GM23338 (cell line): ENCODE data around the gene LPA.

Experiments used
- EZH2 ChIP-seq: fragments of 200-600 bp; sonication (generic); IDR thresholded peaks from one replicate; pipeline ENCODE4 v1.8.0; 2017; ENCODE audit warnings: antibody characterized with exemption, mild to moderate bottlenecking, low read depth; ENCODE audit not compliant: unreplicated experiment
- POLR2AphosphoS5 ChIP-seq: IDR thresholded peaks from 2 replicates; pipeline ENCODE4 v1.6.1; 2016; ENCODE audit warnings: antibody characterized with exemption, low read depth
- TF ChIP-seq, protein P1 (sequence below), 2 experiments: fragments of 200-600 bp in 1 of 2; sonication (generic) in 1 of 2; conservative IDR thresholded peaks; 2 replicates each; pipeline versions ENCODE4 v1.5.1 to v1.6.1; 2016 to 2017; ENCODE audit warnings: antibody characterized with exemption in 2 of 2, low read depth in 2 of 2, mild to moderate bottlenecking in 2 of 2, moderate library complexity in 1 of 2
- TF ChIP-seq, protein P2 (sequence below): IDR thresholded peaks from 2 replicates; pipeline ENCODE4 v1.6.1; 2016; ENCODE audit warnings: antibody characterized with exemption

DNA sequence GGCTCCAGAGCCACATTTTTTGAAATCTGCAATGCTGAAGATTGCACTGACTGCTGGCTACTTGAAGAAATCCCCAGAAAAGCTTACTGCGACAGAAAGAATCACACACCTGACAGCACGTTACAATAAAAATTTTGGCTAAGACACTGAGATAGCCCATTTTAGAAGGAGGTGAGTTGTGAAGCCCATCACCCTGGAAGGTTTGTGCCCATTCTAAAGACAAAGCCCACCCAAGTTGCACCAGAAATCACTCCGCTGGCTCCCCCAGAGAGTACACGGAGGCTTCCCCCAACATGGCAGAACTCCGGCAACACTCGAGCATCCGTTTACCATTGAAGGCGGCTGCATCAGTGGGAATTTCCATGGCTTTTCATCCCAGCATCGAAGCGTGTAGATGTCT, 29.4 kb downstream of the LPA start:
- no peak for TF ChIP-seq POLR2AphosphoS5
- TF ChIP-seq, protein P1, sequence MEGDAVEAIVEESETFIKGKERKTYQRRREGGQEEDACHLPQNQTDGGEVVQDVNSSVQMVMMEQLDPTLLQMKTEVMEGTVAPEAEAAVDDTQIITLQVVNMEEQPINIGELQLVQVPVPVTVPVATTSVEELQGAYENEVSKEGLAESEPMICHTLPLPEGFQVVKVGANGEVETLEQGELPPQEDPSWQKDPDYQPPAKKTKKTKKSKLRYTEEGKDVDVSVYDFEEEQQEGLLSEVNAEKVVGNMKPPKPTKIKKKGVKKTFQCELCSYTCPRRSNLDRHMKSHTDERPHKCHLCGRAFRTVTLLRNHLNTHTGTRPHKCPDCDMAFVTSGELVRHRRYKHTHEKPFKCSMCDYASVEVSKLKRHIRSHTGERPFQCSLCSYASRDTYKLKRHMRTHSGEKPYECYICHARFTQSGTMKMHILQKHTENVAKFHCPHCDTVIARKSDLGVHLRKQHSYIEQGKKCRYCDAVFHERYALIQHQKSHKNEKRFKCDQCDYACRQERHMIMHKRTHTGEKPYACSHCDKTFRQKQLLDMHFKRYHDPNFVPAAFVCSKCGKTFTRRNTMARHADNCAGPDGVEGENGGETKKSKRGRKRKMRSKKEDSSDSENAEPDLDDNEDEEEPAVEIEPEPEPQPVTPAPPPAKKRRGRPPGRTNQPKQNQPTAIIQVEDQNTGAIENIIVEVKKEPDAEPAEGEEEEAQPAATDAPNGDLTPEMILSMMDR (conservative IDR thresholded peaks at IDR 0.05; ENCODE audit: low read depth in 2 of 2): no peak
- no peak for TF ChIP-seq EZH2
- TF ChIP-seq, protein P2, sequence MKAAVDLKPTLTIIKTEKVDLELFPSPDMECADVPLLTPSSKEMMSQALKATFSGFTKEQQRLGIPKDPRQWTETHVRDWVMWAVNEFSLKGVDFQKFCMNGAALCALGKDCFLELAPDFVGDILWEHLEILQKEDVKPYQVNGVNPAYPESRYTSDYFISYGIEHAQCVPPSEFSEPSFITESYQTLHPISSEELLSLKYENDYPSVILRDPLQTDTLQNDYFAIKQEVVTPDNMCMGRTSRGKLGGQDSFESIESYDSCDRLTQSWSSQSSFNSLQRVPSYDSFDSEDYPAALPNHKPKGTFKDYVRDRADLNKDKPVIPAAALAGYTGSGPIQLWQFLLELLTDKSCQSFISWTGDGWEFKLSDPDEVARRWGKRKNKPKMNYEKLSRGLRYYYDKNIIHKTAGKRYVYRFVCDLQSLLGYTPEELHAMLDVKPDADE: no peak
